Neural progenitor cell (in vitro differentiated cells): ENCODE data around the gene MYL2. TPM values are rescaled to one million over a fixed set of nuclear protein-coding genes. Genes with fewer than 3 reads are reported as not detected.

Source experiments
- DNase-seq: peaks from one replicate; pipeline ENCODE4 v3.0.0-alpha.2; 2016; ENCODE audit warnings: low spot score
- H2AFZ ChIP-seq: fragments of 200-600 bp; sonication (generic); replicated peaks from 2 replicates; pipeline ENCODE4 v1.6.1; 2016; ENCODE audit warnings: antibody characterized with exemption
- H3F3A ChIP-seq: fragments of 200-600 bp; sonication (generic); 2 replicates; pipeline ENCODE4 v1.6.1; 2016; ENCODE audit warnings: antibody characterized with exemption, low read depth
- H3K27ac ChIP-seq: fragments of 200-600 bp; sonication (generic); 2 replicates; pipeline ENCODE4 v1.5.1; 2016; ENCODE audit warnings: mild to moderate bottlenecking
- H3K27me3 ChIP-seq: fragments of 200-600 bp; sonication (generic); 2 replicates; pipeline ENCODE4 v1.6.1; 2016; ENCODE audit warnings: mild to moderate bottlenecking, moderate library complexity
- H3K36me3 ChIP-seq: fragments of 200-600 bp; sonication (generic); 2 replicates; pipeline ENCODE4 v1.5.1; 2016
- H3K4me1 ChIP-seq: fragments of 200-600 bp; sonication (generic); 2 replicates; pipeline ENCODE4 v1.6.1; 2016; ENCODE audit warnings: mixed run types
- H3K4me2 ChIP-seq: fragments of 200-600 bp; sonication (generic); 2 replicates; pipeline ENCODE4 v1.6.1; 2016
- H3K4me3 ChIP-seq: fragments of 200-600 bp; sonication (generic); 2 replicates; pipeline ENCODE4 v1.5.1; 2016
- H3K79me2 ChIP-seq: fragments of 200-600 bp; sonication (generic); 2 replicates; pipeline ENCODE4 v1.6.1; 2016; ENCODE audit warnings: low read depth
- H3K9ac ChIP-seq: fragments of 200-600 bp; sonication (generic); 2 replicates; pipeline ENCODE4 v1.6.1; 2016
- H3K9me3 ChIP-seq: fragments of 200-600 bp; sonication (generic); 2 replicates; pipeline ENCODE4 v1.5.1; 2016; ENCODE audit warnings: low read depth
- H4K20me1 ChIP-seq: fragments of 200-600 bp; sonication (generic); 2 replicates; pipeline ENCODE4 v1.6.1; 2016; ENCODE audit warnings: low read depth
- H3K27ac Mint-ChIP-seq: 3 replicates; pipeline ENCODE4 v1.8.0; 2021; ENCODE audit warnings: mixed read lengths
- H3K27me3 Mint-ChIP-seq: 2 replicates; pipeline ENCODE4 v1.8.0; 2022; ENCODE audit warnings: low read depth, mild to moderate bottlenecking, inconsistent platforms, moderate library complexity, mixed read lengths; ENCODE audit not compliant: insufficient read depth
- H3K36me3 Mint-ChIP-seq: 3 replicates; pipeline ENCODE4 v1.8.0; 2021; ENCODE audit warnings: mixed read lengths
- H3K4me1 Mint-ChIP-seq: 3 replicates; pipeline ENCODE4 v1.8.0; 2021; ENCODE audit warnings: mixed read lengths
- H3K4me3 Mint-ChIP-seq: 3 replicates; pipeline ENCODE4 v1.8.0; 2021; ENCODE audit warnings: mild to moderate bottlenecking, moderate library complexity, mixed read lengths
- H3K9me3 Mint-ChIP-seq: 3 replicates; pipeline ENCODE4 v1.8.0; 2020; ENCODE audit warnings: mixed read lengths
- EZH2 ChIP-seq: fragments of 200-600 bp; sonication (generic); IDR thresholded peaks from 2 replicates; pipeline ENCODE4 v1.6.1; 2017; ENCODE audit warnings: antibody characterized with exemption, mild to moderate bottlenecking, moderate library complexity
- EZH2phosphoT487 ChIP-seq: fragments of 200-600 bp; sonication (generic); IDR thresholded peaks from 2 replicates; pipeline ENCODE4 v1.6.1; 2017; ENCODE audit warnings: antibody characterized with exemption
- total RNA-seq: library from RNA; depleted of rRNA; stranded (reverse); fragments of >200 nt; gene quantifications from 2 replicates; pipeline ENCODE4 v1.2.3, GENCODE V29; 2015; ENCODE audit warnings: low replicate concordance
- TF ChIP-seq, protein P1 (sequence below): fragments of 200-600 bp; sonication (generic); IDR thresholded peaks from 2 replicates; pipeline ENCODE4 v1.5.1; 2017; ENCODE audit warnings: antibody characterized with exemption, mild to moderate bottlenecking

The MYL2 gene
- total RNA-seq, 1 donor from 2014 or later, result not detected

DNA sequence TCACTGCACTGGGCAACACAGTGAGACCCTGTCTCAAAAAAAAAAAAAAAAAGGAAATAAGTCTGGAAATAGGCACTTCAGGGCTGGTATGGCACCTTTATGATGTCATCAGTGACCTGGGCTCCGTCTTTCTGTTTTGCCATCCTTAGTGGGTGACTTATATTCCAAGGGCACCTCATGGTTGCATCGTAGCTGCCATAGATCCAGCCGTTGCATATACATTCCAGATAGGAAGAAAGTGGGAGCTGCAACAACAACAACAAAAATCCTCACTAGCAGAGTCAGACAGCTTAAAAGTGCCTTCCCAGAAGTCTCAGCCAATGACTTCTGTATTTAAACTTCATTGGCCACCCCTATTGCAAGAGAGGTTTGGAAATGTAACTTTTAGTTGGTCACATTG is 26.4 kb downstream of the MYL2 start:
- Histone ChIP-seq H3K27ac (no peak overlapping the region), H2AFZ (peak overlapping the region; percentile 100), H3K9me3 (no peaks in the 10 kb centered on the region), H3K4me1 (no peaks in the 10 kb centered on the region), H3K9ac (no peak overlapping the region), H3K4me3 (peak overlapping the region; percentile 42), H3K4me2 (peak overlapping the region; percentile 86), H3F3A (no peaks in the 10 kb centered on the region), H3K36me3 (no peaks in the 10 kb centered on the region), H3K27me3 (no peaks in the 10 kb centered on the region), H3K79me2 (no peaks in the 10 kb centered on the region), H4K20me1 (no peaks in the 10 kb centered on the region)
- Mint-ChIP-seq H3K27ac (no peak overlapping the region), H3K27me3 (peaks cover 16% of the 10 kb centered on the region), H3K36me3 (no peaks in the 10 kb centered on the region), H3K9me3 (no peaks in the 10 kb centered on the region), H3K4me3 (no peak overlapping the region), H3K4me1 (peaks cover 12% of the 10 kb centered on the region)
- DNase-seq, result no peak
- no peak for TF ChIP-seq EZH2
- TF ChIP-seq, protein P1, sequence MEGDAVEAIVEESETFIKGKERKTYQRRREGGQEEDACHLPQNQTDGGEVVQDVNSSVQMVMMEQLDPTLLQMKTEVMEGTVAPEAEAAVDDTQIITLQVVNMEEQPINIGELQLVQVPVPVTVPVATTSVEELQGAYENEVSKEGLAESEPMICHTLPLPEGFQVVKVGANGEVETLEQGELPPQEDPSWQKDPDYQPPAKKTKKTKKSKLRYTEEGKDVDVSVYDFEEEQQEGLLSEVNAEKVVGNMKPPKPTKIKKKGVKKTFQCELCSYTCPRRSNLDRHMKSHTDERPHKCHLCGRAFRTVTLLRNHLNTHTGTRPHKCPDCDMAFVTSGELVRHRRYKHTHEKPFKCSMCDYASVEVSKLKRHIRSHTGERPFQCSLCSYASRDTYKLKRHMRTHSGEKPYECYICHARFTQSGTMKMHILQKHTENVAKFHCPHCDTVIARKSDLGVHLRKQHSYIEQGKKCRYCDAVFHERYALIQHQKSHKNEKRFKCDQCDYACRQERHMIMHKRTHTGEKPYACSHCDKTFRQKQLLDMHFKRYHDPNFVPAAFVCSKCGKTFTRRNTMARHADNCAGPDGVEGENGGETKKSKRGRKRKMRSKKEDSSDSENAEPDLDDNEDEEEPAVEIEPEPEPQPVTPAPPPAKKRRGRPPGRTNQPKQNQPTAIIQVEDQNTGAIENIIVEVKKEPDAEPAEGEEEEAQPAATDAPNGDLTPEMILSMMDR, result no peak
- TF ChIP-seq EZH2phosphoT487, result no peak

DNA sequence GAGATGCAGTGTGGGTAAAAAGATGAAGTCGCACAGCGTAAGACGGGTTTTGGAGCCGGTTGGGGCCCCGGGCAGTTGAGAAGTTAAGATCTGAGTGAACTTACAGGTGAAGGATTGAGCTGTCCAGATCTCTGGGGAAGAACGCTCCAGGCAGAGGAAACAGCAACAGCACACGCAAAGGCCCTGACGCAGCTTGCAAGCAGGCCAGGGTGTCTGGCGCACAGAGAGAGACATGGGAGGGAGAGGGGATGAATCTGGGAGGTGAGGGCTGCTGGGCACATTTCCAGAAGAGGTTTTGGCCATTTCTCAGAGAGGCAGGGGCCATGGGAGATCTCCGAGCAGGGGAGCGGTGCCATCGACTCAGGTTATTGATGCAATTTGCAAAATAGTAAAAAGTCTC is 31.0 kb downstream of the MYL2 start:
- no peak for DNase-seq
- H3K27me3 Mint-ChIP-seq, result peaks cover 16% of the 10 kb centered on the region
- H3K4me3 ChIP-seq, result no peak overlapping the region
- no peaks in the 10 kb centered on the region for H3K36me3 ChIP-seq
- H3K36me3 Mint-ChIP-seq, result no peaks in the 10 kb centered on the region
- peak overlapping the region; percentile 48 for H3K4me3 Mint-ChIP-seq
- peaks cover 8% of the 10 kb centered on the region for H3F3A ChIP-seq
- H3K9me3 ChIP-seq, result no peaks in the 10 kb centered on the region
- H2AFZ ChIP-seq, result no peak overlapping the region
- H4K20me1 ChIP-seq, result no peaks in the 10 kb centered on the region
- H3K79me2 ChIP-seq, result no peaks in the 10 kb centered on the region
- no peak for TF ChIP-seq EZH2
- TF ChIP-seq, protein P1, result no peak
- TF ChIP-seq EZH2phosphoT487, result no peak
- H3K27ac Mint-ChIP-seq, result no peak overlapping the region
- H3K4me2 ChIP-seq, result no peak overlapping the region
- H3K4me1 Mint-ChIP-seq, result peaks cover 15% of the 10 kb centered on the region
- H3K27ac ChIP-seq, result no peak overlapping the region
- H3K4me1 ChIP-seq, result peaks cover 8% of the 10 kb centered on the region
- H3K27me3 ChIP-seq, result no peaks in the 10 kb centered on the region
- H3K9me3 Mint-ChIP-seq, result no peaks in the 10 kb centered on the region
- no peak overlapping the region for H3K9ac ChIP-seq

DNA sequence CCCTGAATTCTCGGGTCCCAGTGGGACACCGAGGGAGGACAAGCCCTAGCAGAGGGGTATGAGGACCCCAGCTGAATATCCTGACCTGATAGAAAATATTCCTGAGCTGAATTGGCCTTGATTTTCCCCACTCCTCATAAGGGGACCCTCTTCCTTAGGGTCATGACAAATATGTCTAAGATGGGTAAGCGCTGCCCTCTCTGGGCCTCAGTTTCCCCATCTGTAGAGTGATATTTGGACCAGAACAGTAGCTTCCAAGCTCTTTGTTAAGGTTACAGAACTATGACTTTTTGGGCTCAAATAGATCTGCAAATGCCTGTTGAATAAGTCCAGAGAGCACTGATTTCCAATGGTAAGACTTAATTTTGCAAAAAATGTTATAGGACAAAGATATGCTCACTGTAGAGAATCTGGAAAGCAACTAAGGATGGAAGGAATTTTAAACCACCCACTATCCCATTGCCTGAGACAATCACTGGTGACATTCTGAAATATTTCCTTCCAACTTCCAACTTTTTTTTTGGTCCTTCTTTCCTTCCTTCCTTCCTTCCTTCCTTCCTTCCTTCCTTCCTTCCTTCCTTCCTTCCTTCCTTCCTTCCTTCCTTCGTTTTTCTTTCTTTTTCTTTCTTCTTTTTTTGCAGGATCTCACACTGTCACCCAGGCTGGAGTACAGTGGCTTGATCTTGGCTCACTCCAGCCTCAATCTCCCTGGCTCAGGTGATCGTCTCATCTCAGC is 32.0 kb downstream of the MYL2 start:
- no peaks in the 10 kb centered on the region for H3K79me2 ChIP-seq
- Mint-ChIP-seq H3K9me3 (no peaks in the 10 kb centered on the region), H3K27ac (no peak overlapping the region), H3K4me1 (peaks cover 14% of the 10 kb centered on the region), H3K36me3 (no peaks in the 10 kb centered on the region), H3K4me3 (no peak overlapping the region), H3K27me3 (peaks cover 16% of the 10 kb centered on the region)
- H3K9ac ChIP-seq, result no peak overlapping the region
- no peak overlapping the region for H3K27ac ChIP-seq
- no peaks in the 10 kb centered on the region for H3K9me3 ChIP-seq
- no peaks in the 10 kb centered on the region for H3K36me3 ChIP-seq
- no peak overlapping the region for H3K4me3 ChIP-seq
- no peak overlapping the region for H3K4me2 ChIP-seq
- H3K27me3 ChIP-seq, result no peaks in the 10 kb centered on the region
- peaks cover 8% of the 10 kb centered on the region for H3F3A ChIP-seq
- H2AFZ ChIP-seq, result no peak overlapping the region
- no peak for DNase-seq
- H4K20me1 ChIP-seq, result no peaks in the 10 kb centered on the region
- H3K4me1 ChIP-seq, result peaks cover 8% of the 10 kb centered on the region
- TF ChIP-seq, protein P1, result no peak
- TF ChIP-seq EZH2 (no peak), EZH2phosphoT487 (no peak)
